ENCODE results near the gene SAMD4A. TPM values are rescaled to one million over a fixed set of nuclear protein-coding genes. Genes with fewer than 3 reads are reported as not detected.

The SAMD4A gene
- total and polyA plus RNA-seq, 8 donors = 4.5 to 40.5 (median 8.0) TPM

DNA sequence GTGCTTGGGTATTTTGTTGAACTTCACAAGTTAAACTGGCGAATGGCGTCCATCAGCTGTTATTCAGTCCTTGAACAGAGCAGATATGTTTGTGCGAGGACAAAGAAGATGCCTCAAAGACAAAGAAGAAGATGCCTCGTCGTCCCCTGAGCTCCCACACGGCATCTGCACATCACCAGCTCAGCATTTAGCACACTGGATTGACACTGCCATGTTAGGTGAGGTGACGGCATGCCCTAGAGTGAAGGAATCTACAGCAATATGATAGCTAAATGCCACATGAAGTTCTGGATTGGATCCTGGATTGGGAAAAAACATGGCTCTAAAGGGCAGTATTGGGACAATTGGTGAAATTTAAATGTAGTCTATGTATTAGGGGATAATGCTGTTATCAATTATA is 15.4 kb downstream of the SAMD4A start:
- intact Hi-C loops (cut with DNase I) = no loop called here

DNA sequence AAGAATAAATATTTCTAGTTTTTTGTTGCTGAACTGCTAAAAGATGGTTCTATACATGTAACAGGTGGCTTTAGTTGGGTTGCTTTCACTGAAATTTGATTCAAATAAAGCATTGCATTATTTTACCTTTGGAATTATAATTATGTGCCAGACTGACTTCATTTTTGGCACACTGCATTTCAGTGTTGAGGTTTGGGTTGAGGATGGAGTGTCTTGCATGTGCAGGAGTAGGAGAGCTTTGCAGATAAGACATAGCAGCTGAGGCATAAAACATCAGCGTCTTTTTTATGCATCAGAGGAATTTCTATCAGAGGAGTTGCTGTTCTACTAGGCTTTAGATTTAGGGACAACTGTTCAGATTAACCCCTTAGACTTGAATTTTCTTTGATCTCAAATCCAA is 17.2 kb downstream of the SAMD4A start:
- no peaks in the 10 kb centered on the region for H3K9me3 ChIP-seq
- no peak for TF ChIP-seq CTCF (IDR thresholded peaks at IDR 0.05)
- DNase-seq (no peak), ATAC-seq (no peak)
- H3K36me3 ChIP-seq = no peaks in the 10 kb centered on the region
- intact Hi-C loops (cut with DNase I) = no loop called here
- H3K4me1 ChIP-seq = no peaks in the 10 kb centered on the region
- no peaks in the 10 kb centered on the region for H3K27me3 ChIP-seq
- H3K27ac ChIP-seq = no peak overlapping the region
- H3K4me3 ChIP-seq = no peak overlapping the region

More for the DNA sequence above, 15.4 kb downstream of the SAMD4A start:
- no peak overlapping the region for H3K4me3 ChIP-seq
- TF ChIP-seq CTCF (IDR thresholded peaks at IDR 0.05) = no peak
- H3K36me3 ChIP-seq = no peaks in the 10 kb centered on the region
- H3K4me1 ChIP-seq = no peaks in the 10 kb centered on the region
- no peaks in the 10 kb centered on the region for H3K9me3 ChIP-seq
- H3K27me3 ChIP-seq = no peaks in the 10 kb centered on the region
- ATAC-seq (no peak), DNase-seq (no peak)
- H3K27ac ChIP-seq = no peak overlapping the region

DNA sequence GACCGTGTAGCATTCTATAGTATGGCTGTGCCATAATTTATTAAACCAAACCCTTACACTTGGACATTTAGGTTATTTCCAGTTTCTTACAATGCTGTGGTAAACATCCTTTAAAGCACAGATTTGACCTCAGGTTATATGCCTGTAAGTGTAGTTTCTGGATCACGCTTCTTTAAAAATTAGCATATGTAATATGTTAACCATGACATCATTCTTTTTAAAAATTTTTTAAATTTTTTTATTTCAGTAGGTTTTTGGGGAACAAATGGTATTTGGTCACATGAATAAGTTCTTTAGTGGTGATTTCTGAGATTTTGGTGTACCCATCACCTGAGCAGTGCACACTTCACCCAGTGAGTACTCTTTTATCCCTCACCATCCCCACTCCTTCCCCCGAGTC is 18.3 kb downstream of the SAMD4A start:
- no peak for TF ChIP-seq CTCF (IDR thresholded peaks at IDR 0.05)
- ATAC-seq = no peak
- H3K9me3 ChIP-seq = no peaks in the 10 kb centered on the region
- H3K27ac ChIP-seq = no peak overlapping the region
- H3K36me3 ChIP-seq = no peaks in the 10 kb centered on the region
- intact Hi-C loops (cut with DNase I) = no loop called here
- no peaks in the 10 kb centered on the region for H3K27me3 ChIP-seq
- H3K4me3 ChIP-seq = no peak overlapping the region
- H3K4me1 ChIP-seq = no peaks in the 10 kb centered on the region
- no peak for DNase-seq

DNA sequence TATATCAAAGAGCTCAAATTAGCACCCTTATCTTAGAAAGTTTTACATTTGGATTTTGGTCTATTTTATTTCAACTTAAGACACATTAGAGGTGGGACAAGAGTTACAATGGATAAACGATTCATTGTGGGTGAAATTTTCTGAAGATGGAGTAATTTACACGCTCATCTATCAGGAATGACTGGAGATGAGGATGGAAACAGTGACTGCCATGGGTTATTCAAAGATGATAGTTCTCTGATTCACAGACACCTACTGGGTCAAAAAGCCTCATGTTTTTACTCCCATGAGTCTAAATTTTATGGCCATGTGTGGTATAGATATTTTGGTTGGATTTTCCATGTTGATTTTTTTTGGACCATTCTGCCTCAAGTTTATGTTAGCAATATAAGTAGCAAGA is 22.1 kb downstream of the SAMD4A start:
- DNase-seq (no peak), ATAC-seq (no peak)
- Histone ChIP-seq H3K27ac (no peak overlapping the region), H3K9me3 (no peaks in the 10 kb centered on the region), H3K27me3 (no peaks in the 10 kb centered on the region), H3K36me3 (no peaks in the 10 kb centered on the region), H3K4me1 (no peaks in the 10 kb centered on the region), H3K4me3 (no peak overlapping the region)
- intact Hi-C loops (cut with DNase I) = no loop called here
- no peak for TF ChIP-seq CTCF (IDR thresholded peaks at IDR 0.05)

- no peak for ATAC-seq
- intact Hi-C loops (cut with DNase I) = no loop called here
Observed at GRCh38 chr14:54589843-54590242, 22.9 kb downstream of the SAMD4A start.

More at GRCh38 chr14:54589843-54590242, 22.9 kb downstream of the SAMD4A start:
- no peak for DNase-seq
- Histone ChIP-seq H3K27ac (no peak overlapping the region), H3K4me1 (no peaks in the 10 kb centered on the region), H3K9me3 (no peaks in the 10 kb centered on the region), H3K4me3 (no peak overlapping the region), H3K36me3 (no peaks in the 10 kb centered on the region), H3K27me3 (no peaks in the 10 kb centered on the region)
- TF ChIP-seq CTCF (IDR thresholded peaks at IDR 0.05) = no peak

Measured in left lung (tissue), 10 donors.